ENCODE measurements around the gene CA5A.
"Not testable (repeated sequence)": the region's sequence is repeated elsewhere in the genome, so short reads cannot be mapped to it uniquely, and the experiment has no call there.

CA5A gene

DNA sequence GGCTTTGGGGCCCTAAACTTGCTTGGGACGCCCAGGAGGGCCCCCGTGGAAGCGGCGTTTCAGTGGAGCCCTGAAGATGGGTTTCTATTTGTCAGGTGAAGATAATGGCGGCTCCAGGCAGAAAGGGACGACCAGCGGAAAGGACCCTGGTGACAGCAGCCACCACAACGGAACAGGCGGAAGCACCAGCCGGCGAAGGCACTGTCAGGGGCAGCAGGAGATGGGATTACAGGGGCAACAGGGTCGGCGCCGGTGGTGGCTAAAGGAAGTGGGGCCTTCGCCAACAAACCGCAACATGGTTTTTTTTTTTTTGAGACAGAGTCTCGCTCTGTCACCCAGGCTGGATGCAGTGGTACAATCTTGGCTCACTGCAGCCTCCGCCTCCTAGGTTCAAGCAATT lies 23.6 kb downstream of the CA5A start:
- in situ Hi-C loops (cut with HindIII; ENCODE audit: low pct_ligation_motif_present, low pct_unique_long_range_greater_than_20kb, low sequenced_read_pairs), result not testable (repeated sequence)

GRCh38 chr16:87911106-87911763 lies 25.1 kb downstream of the CA5A start:
- DNase-seq; in situ Hi-C loops (cut with HindIII; ENCODE audit: low pct_ligation_motif_present, low pct_unique_long_range_greater_than_20kb, low sequenced_read_pairs): not testable (repeated sequence)

More for the DNA sequence above, 23.6 kb downstream of the CA5A start:
- not testable (repeated sequence) for DNase-seq

DNA sequence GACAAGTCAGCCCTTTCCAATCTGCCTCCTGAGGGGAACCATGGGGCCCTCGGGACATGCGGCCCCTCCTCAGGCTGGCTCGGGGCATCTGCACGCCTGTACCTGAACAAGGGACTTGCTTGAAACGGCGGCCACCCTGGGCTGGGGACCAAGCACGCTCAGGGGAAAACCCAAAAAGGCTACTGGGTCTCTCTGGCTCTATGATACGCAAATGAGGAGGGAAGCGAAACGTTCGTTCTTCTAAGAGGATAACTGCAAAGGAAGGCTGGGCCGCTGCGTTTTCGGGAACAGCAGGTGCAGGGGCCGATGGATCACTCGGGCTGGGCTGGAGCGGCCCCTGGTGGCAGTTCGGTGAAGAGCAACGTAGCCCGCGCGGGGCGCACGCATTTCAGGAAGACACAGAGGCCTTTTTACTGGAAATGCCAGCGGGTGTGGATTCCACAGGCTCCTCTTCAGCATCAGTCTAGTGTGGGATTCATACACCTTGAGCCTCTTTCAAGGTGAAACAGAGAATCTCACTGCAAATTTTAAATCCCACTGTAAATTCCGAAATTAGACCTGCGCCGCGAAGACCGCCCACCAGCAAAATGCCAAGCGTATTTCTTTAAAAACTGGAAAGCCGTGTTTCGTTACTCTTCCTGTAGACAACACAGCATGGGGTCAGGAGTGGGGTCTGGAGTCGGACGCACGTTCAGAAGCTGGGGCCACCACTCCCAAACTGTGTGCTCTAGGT lies 27.0 kb downstream of the CA5A start:
- in situ Hi-C loops (cut with HindIII; ENCODE audit: low pct_ligation_motif_present, low pct_unique_long_range_greater_than_20kb, low sequenced_read_pairs), result not testable (repeated sequence)

DNA sequence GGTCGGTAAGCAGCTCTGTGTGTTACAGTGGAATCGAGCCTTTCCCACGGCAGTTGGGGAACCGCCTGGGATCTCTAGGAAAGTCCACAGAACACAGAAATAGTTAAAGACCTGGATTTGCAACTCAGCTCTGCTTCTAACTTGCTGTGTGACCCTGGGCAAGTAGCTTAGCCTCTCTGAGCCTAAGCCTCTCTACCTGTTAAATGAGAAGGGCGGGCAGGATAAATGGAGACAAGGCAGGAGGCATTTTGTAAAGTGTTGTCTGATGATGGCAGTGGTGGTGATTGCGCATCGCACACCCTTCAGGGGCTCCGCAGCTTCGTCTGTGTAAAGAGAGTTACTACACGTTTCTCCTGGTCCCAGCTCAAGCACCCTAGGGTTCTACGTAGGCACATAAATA lies 28.2 kb downstream of the CA5A start:
- in situ Hi-C loops (cut with HindIII; ENCODE audit: low pct_ligation_motif_present, low pct_unique_long_range_greater_than_20kb, low sequenced_read_pairs); DNase-seq: not testable (repeated sequence)

More for the DNA sequence above, 27.0 kb downstream of the CA5A start:
- peak; percentile 64 for DNase-seq

DNA sequence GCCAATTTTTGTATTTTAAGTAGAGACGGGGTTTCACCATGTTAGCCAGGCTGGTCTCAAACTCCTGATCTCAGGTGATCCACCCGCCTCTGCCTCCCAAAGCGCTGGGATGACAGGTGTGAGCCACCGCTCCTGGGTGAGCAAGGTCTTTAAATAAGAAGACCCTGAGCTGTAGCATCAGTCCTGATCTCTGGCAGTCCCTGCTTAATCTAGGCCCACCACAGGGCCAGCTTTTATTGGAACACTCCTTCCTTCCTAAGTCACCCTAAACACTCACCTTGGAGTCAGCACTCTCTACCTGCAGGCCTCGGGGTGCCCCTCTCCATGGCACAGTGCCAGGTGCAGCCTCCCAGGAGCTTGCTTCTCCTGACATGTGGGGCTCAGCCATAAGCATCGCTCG lies 30.8 kb downstream of the CA5A start:
- in situ Hi-C loops (cut with HindIII; ENCODE audit: low pct_ligation_motif_present, low pct_unique_long_range_greater_than_20kb, low sequenced_read_pairs); DNase-seq: not testable (repeated sequence)

DNA sequence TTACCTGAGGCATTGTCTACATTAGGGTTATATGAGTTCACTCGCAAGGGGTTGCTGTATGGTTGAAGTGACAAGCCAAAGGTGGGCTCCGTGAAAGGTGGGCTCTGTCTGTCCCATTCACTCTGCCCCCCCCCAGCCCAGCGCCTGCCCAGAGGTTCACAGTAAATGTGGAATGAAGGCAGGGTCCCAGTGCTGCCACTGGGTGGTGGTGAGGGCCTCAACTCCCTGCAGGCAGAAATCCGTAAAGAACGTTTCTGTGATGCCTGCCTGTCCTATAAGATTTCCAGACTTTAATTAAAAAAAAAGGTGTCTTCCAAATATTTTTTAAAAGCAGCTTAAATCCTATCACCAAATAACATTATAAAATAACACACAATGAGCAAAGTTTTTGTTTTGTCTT lies 31.4 kb downstream of the CA5A start:
- in situ Hi-C loops (cut with HindIII; ENCODE audit: low pct_ligation_motif_present, low pct_unique_long_range_greater_than_20kb, low sequenced_read_pairs), result not testable (repeated sequence)

DNA sequence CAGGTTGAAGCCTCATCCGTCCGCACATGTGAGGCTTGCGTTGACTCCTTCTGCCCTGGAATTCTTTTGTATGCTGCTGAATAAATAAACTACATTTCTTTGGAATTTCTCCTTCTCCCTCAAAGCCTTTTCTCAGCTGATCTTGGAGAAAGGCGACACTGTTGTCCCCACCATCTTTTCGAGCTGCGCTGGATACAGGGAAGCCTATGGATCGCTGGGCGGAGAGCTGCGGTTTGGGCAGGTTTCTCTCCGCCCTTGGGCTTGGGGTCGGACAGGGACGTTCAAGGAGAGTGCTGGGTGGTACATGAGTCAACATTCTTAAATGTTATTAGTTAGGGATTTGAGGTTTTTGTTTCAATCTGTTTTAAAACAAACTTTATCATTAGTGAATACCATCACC lies 35.8 kb downstream of the CA5A start:
- DNase-seq; in situ Hi-C loops (cut with HindIII; ENCODE audit: low pct_ligation_motif_present, low pct_unique_long_range_greater_than_20kb, low sequenced_read_pairs): not testable (repeated sequence)

More for the DNA sequence above, 31.4 kb downstream of the CA5A start:
- DNase-seq, result not testable (repeated sequence)

- in situ Hi-C loops (cut with HindIII; ENCODE audit: low pct_ligation_motif_present, low pct_unique_long_range_greater_than_20kb, low sequenced_read_pairs), result no loop called here
- DNase-seq, result no peak
Measured at GRCh38 chr16:87897521-87898505, 38.5 kb downstream of the CA5A start.

- DNase-seq; in situ Hi-C loops (cut with HindIII; ENCODE audit: low pct_ligation_motif_present, low pct_unique_long_range_greater_than_20kb, low sequenced_read_pairs): not testable (repeated sequence)
Measured at GRCh38 chr16:87896924-87897520, 39.3 kb downstream of the CA5A start.

GRCh38 chr16:87896176-87896890 lies 40.0 kb downstream of the CA5A start:
- DNase-seq; in situ Hi-C loops (cut with HindIII; ENCODE audit: low pct_ligation_motif_present, low pct_unique_long_range_greater_than_20kb, low sequenced_read_pairs): not testable (repeated sequence)

DNA sequence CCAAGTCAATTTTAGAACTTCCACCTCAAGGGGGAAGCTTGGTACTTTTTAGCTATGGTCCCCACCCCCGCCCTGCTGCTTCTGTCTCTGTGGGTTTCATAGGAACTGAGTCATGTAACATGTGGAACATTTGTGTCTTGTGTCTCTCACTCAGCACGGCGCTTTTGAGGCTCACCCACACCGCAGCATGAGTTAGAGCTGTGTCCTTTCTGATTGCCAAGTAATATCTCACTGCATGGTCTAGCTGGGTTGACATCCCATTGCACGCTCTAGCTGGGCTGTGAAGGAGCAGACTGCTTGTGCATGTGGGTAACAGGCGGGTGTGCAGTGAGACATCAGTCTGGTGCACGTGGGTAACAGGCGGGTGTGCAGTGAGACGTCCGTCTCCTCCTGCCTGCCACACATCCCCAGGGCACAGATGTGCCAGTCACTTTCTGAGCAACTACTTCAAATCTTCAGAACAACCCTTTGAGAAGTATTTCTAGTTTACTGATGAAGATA lies 40.6 kb downstream of the CA5A start:
- in situ Hi-C loops (cut with HindIII; ENCODE audit: low pct_ligation_motif_present, low pct_unique_long_range_greater_than_20kb, low sequenced_read_pairs), result no loop called here
- DNase-seq, result no peak

DNA sequence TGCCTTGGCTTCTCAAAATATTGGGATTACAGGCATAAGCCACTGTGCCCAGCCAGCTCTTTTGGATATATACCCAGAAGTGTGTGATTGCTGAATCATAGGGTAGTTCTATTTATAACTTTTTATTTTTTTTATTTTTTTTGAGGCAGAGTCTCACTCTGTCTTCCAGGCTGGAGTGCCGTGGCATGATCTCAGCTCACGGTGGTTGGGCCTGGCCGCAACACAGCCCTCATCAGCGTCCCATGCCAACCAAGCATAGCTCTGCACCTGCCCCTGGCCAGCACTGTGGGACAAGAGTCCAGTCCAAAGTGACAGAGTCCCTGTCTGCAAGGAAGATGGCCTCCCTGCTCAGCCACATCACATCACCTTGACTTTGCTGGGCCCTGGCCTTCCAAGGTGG lies 42.3 kb downstream of the CA5A start:
- in situ Hi-C loops (cut with HindIII; ENCODE audit: low pct_ligation_motif_present, low pct_unique_long_range_greater_than_20kb, low sequenced_read_pairs), result not testable (repeated sequence)
- peak; percentile 16 for DNase-seq

- no peak for DNase-seq
- in situ Hi-C loops (cut with HindIII; ENCODE audit: low pct_ligation_motif_present, low pct_unique_long_range_greater_than_20kb, low sequenced_read_pairs), result no loop called here
Measured at GRCh38 chr16:87891764-87892163, 44.6 kb downstream of the CA5A start.

DNA sequence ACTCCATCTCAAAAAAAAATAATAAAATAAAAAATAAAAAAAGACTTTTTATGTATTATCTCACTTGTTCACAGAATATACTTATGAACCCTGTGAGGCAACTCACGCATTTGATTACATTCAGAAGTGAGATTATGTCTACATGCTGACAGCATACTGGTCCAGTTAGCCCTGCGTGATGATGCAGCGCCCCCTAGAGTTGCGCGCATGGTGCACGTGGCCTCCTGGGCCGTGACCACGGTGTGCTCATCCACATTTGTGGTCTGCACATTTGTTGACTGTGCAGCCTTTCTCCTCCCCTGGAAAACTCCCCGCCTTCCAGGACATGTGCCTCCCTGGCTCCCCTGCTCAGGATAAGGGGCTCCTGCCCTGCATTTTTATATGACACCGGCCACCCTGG lies 46.6 kb downstream of the CA5A start:
- in situ Hi-C loops (cut with HindIII; ENCODE audit: low pct_ligation_motif_present, low pct_unique_long_range_greater_than_20kb, low sequenced_read_pairs); DNase-seq: not testable (repeated sequence)

GRCh38 chr16:87888346-87888745 lies 48.0 kb downstream of the CA5A start:
- in situ Hi-C loops (cut with HindIII; ENCODE audit: low pct_ligation_motif_present, low pct_unique_long_range_greater_than_20kb, low sequenced_read_pairs); DNase-seq: not testable (repeated sequence)

- DNase-seq; in situ Hi-C loops (cut with HindIII; ENCODE audit: low pct_ligation_motif_present, low pct_unique_long_range_greater_than_20kb, low sequenced_read_pairs): not testable (repeated sequence)
Measured at GRCh38 chr16:87887931-87888330, 48.4 kb downstream of the CA5A start.

DNA sequence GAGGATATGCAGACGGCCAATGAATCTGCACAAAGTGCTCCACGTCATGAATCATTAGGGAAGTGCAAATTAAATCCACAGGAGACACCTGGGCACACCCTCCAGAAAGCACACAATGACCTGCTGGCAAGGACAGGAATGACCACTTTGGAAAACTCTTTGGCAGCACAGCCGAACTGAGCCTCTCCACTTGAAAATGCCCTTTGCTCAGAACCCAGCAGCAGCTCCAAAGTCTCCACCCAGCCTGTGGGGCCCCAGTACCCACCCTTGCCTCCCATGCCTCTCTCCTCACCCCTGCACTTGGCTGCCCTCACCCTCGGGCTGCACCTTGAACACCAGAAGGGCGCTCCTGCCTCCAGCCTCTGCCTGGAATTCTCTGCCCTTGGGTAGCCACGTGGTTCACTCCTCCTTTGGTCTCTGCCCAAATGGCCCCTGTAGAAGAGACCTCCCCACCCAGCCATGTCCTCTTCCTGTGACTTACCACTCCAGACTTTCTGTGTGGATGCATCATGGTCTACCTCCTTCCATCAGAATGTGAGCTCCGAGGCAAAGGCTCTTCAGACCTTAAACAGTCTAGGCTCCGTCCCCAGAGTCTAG lies 50.9 kb downstream of the CA5A start:
- DNase-seq; in situ Hi-C loops (cut with HindIII; ENCODE audit: low pct_ligation_motif_present, low pct_unique_long_range_greater_than_20kb, low sequenced_read_pairs): not testable (repeated sequence)

All from ACHN (cell line).